ENCODE measurements around the gene TSC22D3.

DNA sequence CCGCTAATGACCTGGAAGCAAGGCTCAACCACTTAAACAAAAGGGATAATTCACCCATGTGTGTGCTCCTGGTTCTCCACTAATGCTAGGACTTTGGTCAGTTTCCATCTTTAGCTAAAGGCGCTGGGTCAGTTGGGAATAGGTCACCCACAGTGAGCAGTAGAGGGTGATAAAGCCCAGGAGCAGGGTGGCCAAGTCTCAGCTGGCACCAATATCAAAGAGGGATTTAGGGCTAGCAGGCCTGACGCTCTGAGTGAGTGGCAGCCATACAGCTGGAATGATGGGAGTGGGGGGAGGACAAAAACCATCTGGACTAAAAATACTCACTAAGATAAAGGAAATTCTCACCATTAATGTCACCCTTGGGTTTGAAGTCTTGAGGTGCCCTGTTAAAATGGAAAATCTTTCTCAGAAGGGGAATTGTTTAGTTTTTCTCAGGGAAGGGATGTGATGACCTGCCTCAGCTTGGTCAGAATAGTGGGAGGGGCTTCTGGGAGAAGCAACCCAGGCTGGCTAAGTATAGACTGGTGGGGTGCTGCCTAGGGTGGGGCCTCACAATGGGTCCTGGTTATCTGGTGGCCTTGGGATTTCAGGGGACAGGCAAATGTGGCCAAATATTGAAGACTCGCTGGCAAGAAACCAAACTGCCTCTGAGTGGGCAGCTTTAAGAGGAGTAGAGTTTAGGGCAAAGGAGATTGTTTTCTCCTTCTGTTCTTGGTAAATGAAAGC is 47.1 kb downstream of the TSC22D3 start:
- TF ChIP-seq CREB5 (CRISPR knock-in tag; IDR thresholded peaks at IDR 0.05; ENCODE audit: low read depth) (no peak), BACH2 (CRISPR knock-in tag; IDR thresholded peaks at IDR 0.05; ENCODE audit: borderline replicate concordance) (no peak), ARNTL (CRISPR knock-in tag; IDR thresholded peaks at IDR 0.05; ENCODE audit: borderline replicate concordance, low read depth) (no peak), TCF4 (CRISPR knock-in tag; IDR thresholded peaks at IDR 0.05; ENCODE audit: borderline replicate concordance) (no peak), PATZ1 (CRISPR knock-in tag; IDR thresholded peaks at IDR 0.05; ENCODE audit: borderline replicate concordance) (no peak), GLIS3 (CRISPR knock-in tag; IDR thresholded peaks at IDR 0.05) (no peak)
